KMS-11 (cell line): Measurements from ENCODE around the gene MACROD2.

Source experiments
- H2AFZ ChIP-seq: fragments of 200-600 bp; sonication (generic); 2 replicates; pipeline ENCODE4 v1.6.1; 2016; ENCODE audit warnings: antibody characterized with exemption, mixed run types, low read depth
- H3K27ac ChIP-seq: fragments of 200-600 bp; sonication (generic); 2 replicates; pipeline ENCODE4 v1.6.1; 2016; ENCODE audit warnings: mild to moderate bottlenecking, mixed run types
- H3K27me3 ChIP-seq: fragments of 200-600 bp; sonication (generic); 2 replicates; pipeline ENCODE4 v1.6.1; 2017; ENCODE audit warnings: mild to moderate bottlenecking, low read depth, mixed run types, moderate library complexity; ENCODE audit not compliant: insufficient read depth
- H3K36me3 ChIP-seq: fragments of 200-600 bp; sonication (generic); 2 replicates; pipeline ENCODE4 v1.6.1; 2017; ENCODE audit warnings: mild to moderate bottlenecking, mixed run types; ENCODE audit not compliant: insufficient read depth
- H3K4me1 ChIP-seq: fragments of 200-600 bp; sonication (generic); 2 replicates; pipeline ENCODE4 v1.6.1; 2016; ENCODE audit warnings: mild to moderate bottlenecking, low read depth, mixed run types; ENCODE audit not compliant: poor library complexity, severe bottlenecking
- H3K4me2 ChIP-seq: fragments of 200-600 bp; sonication (generic); 2 replicates; pipeline ENCODE4 v1.7.0; 2016; ENCODE audit warnings: mild to moderate bottlenecking, mixed run types
- H3K4me3 ChIP-seq: fragments of 200-600 bp; sonication (generic); IDR thresholded peaks from 2 replicates; pipeline ENCODE4 v1.6.1; 2017; ENCODE audit warnings: low read depth, low read length, mixed read lengths; ENCODE audit not compliant: insufficient read depth
- H3K79me2 ChIP-seq: fragments of 200-600 bp; sonication (generic); 2 replicates; pipeline ENCODE4 v1.6.1; 2016; ENCODE audit warnings: low read depth, mixed run types; ENCODE audit not compliant: insufficient read depth
- H3K9ac ChIP-seq: fragments of 200-600 bp; sonication (generic); 2 replicates; pipeline ENCODE4 v1.6.1; 2016; ENCODE audit warnings: mild to moderate bottlenecking, mixed run types
- H4K20me1 ChIP-seq: fragments of 200-600 bp; sonication (generic); 2 replicates; pipeline ENCODE4 v1.6.1; 2016; ENCODE audit warnings: mild to moderate bottlenecking, mixed run types; ENCODE audit not compliant: insufficient read depth
- TF ChIP-seq, protein P1 (sequence below): fragments of 200-600 bp; sonication (generic); conservative IDR thresholded peaks from 2 replicates; pipeline ENCODE4 v1.6.1; 2017; ENCODE audit warnings: low read depth, mild to moderate bottlenecking, antibody characterized with exemption, low read length, moderate library complexity, mixed read lengths

MACROD2 gene

GRCh38 chr20:14235355-14235754 lies 240.0 kb downstream of the MACROD2 start:
- Histone ChIP-seq H4K20me1 (no peaks in the 10 kb centered on the region), H3K27ac (no peak overlapping the region), H3K4me1 (no peaks in the 10 kb centered on the region), H3K79me2 (no peaks in the 10 kb centered on the region), H3K36me3 (no peaks in the 10 kb centered on the region), H3K27me3 (no peaks in the 10 kb centered on the region), H3K9ac (no peak overlapping the region), H2AFZ (no peak overlapping the region), H3K4me3 (no peak overlapping the region), H3K4me2 (no peak overlapping the region)
- TF ChIP-seq, protein P1, sequence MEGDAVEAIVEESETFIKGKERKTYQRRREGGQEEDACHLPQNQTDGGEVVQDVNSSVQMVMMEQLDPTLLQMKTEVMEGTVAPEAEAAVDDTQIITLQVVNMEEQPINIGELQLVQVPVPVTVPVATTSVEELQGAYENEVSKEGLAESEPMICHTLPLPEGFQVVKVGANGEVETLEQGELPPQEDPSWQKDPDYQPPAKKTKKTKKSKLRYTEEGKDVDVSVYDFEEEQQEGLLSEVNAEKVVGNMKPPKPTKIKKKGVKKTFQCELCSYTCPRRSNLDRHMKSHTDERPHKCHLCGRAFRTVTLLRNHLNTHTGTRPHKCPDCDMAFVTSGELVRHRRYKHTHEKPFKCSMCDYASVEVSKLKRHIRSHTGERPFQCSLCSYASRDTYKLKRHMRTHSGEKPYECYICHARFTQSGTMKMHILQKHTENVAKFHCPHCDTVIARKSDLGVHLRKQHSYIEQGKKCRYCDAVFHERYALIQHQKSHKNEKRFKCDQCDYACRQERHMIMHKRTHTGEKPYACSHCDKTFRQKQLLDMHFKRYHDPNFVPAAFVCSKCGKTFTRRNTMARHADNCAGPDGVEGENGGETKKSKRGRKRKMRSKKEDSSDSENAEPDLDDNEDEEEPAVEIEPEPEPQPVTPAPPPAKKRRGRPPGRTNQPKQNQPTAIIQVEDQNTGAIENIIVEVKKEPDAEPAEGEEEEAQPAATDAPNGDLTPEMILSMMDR: no peak

DNA sequence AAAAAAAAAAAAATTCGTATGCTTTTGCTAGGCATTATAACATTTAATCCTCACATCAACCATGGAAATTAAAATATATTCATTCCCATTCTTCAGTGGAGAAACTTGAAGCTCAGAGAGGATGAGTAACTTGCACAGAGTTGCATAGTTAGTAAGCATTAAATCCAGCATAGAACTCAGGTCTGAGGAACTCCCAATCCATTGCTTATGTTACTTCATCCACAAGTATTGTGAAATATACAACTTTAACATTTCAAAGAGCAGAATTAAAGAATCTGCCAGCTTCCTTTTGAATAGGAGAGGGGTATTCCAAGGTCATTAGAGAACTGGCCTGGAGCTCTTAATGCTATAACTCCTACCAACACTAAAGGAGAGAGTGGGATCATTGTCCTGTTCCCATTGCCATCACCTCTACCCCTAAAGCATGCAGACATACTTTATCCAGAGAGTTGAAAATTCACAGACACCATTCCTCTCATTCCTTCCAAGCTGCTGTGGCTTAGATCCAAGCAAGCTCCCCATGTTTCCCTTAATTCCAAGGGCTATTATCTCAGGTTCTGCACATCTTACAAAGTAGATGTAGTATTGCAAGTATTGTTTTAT lies 250.2 kb downstream of the MACROD2 start:
- Histone ChIP-seq H3K4me3 (no peak overlapping the region), H2AFZ (no peak overlapping the region), H3K4me2 (no peak overlapping the region), H3K27ac (no peak overlapping the region), H3K9ac (no peak overlapping the region), H3K79me2 (no peaks in the 10 kb centered on the region), H4K20me1 (no peaks in the 10 kb centered on the region), H3K36me3 (no peaks in the 10 kb centered on the region), H3K4me1 (no peaks in the 10 kb centered on the region), H3K27me3 (no peaks in the 10 kb centered on the region)
- TF ChIP-seq, protein P1: no peak

DNA sequence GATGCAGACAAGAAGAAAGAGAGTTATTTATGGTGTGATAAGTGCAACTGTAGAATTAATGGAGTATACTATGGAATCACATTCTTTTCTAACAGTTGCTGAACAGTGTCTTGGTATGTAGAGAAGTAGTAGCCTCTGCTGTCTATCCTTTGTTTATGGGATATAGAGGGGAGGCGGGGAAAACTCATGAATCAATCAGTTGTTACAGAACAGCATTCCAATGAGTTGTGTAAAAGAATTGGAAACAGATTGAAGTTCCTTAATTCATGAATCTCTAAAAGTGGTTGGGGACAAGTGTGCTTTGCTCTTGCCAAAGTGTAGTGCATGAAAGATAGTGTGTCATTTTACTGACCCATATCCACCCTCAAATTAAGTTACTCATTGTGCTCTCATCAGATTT lies 264.4 kb downstream of the MACROD2 start:
- H4K20me1 ChIP-seq: no peaks in the 10 kb centered on the region
- H3K4me2 ChIP-seq: no peak overlapping the region
- no peaks in the 10 kb centered on the region for H3K27me3 ChIP-seq
- no peaks in the 10 kb centered on the region for H3K4me1 ChIP-seq
- H2AFZ ChIP-seq: no peak overlapping the region
- TF ChIP-seq, protein P1: no peak
- H3K36me3 ChIP-seq: no peaks in the 10 kb centered on the region
- H3K9ac ChIP-seq: no peak overlapping the region
- H3K27ac ChIP-seq: no peak overlapping the region
- H3K4me3 ChIP-seq: no peak overlapping the region
- H3K79me2 ChIP-seq: no peaks in the 10 kb centered on the region

DNA sequence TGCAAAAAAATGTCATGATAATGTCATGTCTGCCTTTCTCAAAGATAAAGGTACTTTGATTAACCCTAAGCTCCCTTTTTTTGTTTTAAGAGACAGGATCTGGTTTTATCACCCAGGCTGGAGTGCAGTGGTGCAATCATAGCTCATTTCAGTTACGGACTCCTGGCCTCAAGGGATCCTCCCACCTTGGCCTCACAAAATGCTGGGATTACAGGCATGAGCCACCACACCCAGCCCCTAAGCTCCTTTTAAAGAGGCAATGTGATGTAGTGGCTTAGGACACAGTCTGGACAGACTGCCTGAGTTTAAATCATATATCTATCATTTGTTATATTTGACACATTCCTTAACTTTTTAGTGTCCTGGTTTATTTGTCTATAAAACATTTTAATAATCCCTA lies 265.1 kb downstream of the MACROD2 start:
- H3K4me1 ChIP-seq: no peaks in the 10 kb centered on the region
- H4K20me1 ChIP-seq: no peaks in the 10 kb centered on the region
- no peak overlapping the region for H3K27ac ChIP-seq
- TF ChIP-seq, protein P1: no peak
- no peak overlapping the region for H2AFZ ChIP-seq
- no peaks in the 10 kb centered on the region for H3K27me3 ChIP-seq
- H3K9ac ChIP-seq: no peak overlapping the region
- H3K4me2 ChIP-seq: no peak overlapping the region
- H3K79me2 ChIP-seq: no peaks in the 10 kb centered on the region
- no peaks in the 10 kb centered on the region for H3K36me3 ChIP-seq
- H3K4me3 ChIP-seq: no peak overlapping the region
